H9 (cell line): ENCODE measurements around the gene TMEM202. TPM values are rescaled to one million over a fixed set of nuclear protein-coding genes. Genes with fewer than 3 reads are reported as not detected.

Source experiments
- DNase-seq: peaks from one replicate; pipeline ENCODE4 v3.0.0-alpha.2; 2017
- H2AFZ ChIP-seq: one replicate; pipeline ENCODE4 v1.6.1; 2013; ENCODE audit warnings: mild to moderate bottlenecking, low read length, control low read depth, moderate library complexity
- H2AK5ac ChIP-seq: 2 replicates; pipeline ENCODE4 v1.6.1; 2013; ENCODE audit warnings: low read length, control low read depth, mixed read lengths; ENCODE audit not compliant: insufficient read length
- H2BK120ac ChIP-seq: one replicate; pipeline ENCODE4 v1.6.1; 2013; ENCODE audit warnings: low read depth, mild to moderate bottlenecking, low read length, control low read depth, inconsistent platforms; ENCODE audit not compliant: poor library complexity, severe bottlenecking
- H2BK12ac ChIP-seq: 2 replicates; pipeline ENCODE4 v1.6.1; 2013; ENCODE audit warnings: low read length, control low read depth, mixed read lengths, low read depth; ENCODE audit not compliant: insufficient read length
- H2BK15ac ChIP-seq: 2 replicates; pipeline ENCODE4 v1.6.1; 2013; ENCODE audit warnings: low read depth, low read length, control low read depth
- H2BK20ac ChIP-seq: one replicate; pipeline ENCODE4 v1.6.1; 2013; ENCODE audit warnings: low read depth, mild to moderate bottlenecking, low read length, control low read depth, inconsistent platforms; ENCODE audit not compliant: poor library complexity, severe bottlenecking
- H2BK5ac ChIP-seq: 2 replicates; pipeline ENCODE4 v1.6.1; 2013; ENCODE audit warnings: low read length, control low read depth, mixed read lengths; ENCODE audit not compliant: insufficient read length
- H3K14ac ChIP-seq: 2 replicates; pipeline ENCODE4 v1.6.1; 2013; ENCODE audit warnings: low read length, control low read depth; ENCODE audit not compliant: insufficient read depth
- H3K18ac ChIP-seq: 2 replicates; pipeline ENCODE4 v1.6.1; 2013; ENCODE audit warnings: low read depth, mild to moderate bottlenecking, mixed read lengths, low read length, control low read depth; ENCODE audit not compliant: insufficient read length
- H3K23ac ChIP-seq: 2 replicates; pipeline ENCODE4 v1.6.1; 2013; ENCODE audit warnings: low read length, control low read depth, mixed read lengths, low read depth; ENCODE audit not compliant: insufficient read length
- H3K23me2 ChIP-seq: 2 replicates; pipeline ENCODE4 v1.6.1; 2013; ENCODE audit warnings: low read depth, mild to moderate bottlenecking, mixed read lengths, low read length, control low read depth; ENCODE audit not compliant: insufficient read length, poor library complexity, severe bottlenecking
- H3K27ac ChIP-seq: 2 replicates; pipeline ENCODE4 v1.5.1; 2013; ENCODE audit warnings: low read length, control low read depth, mixed read lengths, low read depth; ENCODE audit not compliant: insufficient read length
- H3K27me3 ChIP-seq: 2 replicates; pipeline ENCODE4 v1.6.1; 2013; ENCODE audit warnings: low read length, control low read depth, inconsistent platforms; ENCODE audit not compliant: insufficient read depth
- H3K4ac ChIP-seq: 2 replicates; pipeline ENCODE4 v1.6.1; 2013; ENCODE audit warnings: low read depth, mild to moderate bottlenecking, control low read depth, inconsistent platforms, low read length, moderate library complexity
- H3K4me1 ChIP-seq: 2 replicates; pipeline ENCODE4 v1.6.1; 2013; ENCODE audit warnings: low read length, control low read depth, inconsistent platforms; ENCODE audit not compliant: insufficient read depth
- H3K4me2 ChIP-seq: 2 replicates; pipeline ENCODE4 v1.6.1; 2013; ENCODE audit warnings: low read length, control low read depth, mixed read lengths; ENCODE audit not compliant: insufficient read length, insufficient read depth
- H3K56ac ChIP-seq: 2 replicates; pipeline ENCODE4 v1.6.1; 2013; ENCODE audit warnings: low read depth, mild to moderate bottlenecking, mixed read lengths, low read length, control low read depth; ENCODE audit not compliant: insufficient read length
- H3K79me1 ChIP-seq: 2 replicates; pipeline ENCODE4 v1.6.1; 2013; ENCODE audit warnings: low read depth, mild to moderate bottlenecking, moderate library complexity, low read length, control low read depth, inconsistent platforms; ENCODE audit not compliant: insufficient read depth, poor library complexity, severe bottlenecking
- H3K79me2 ChIP-seq: 2 replicates; pipeline ENCODE4 v1.6.1; 2013; ENCODE audit warnings: low read length, control low read depth, inconsistent platforms; ENCODE audit not compliant: insufficient read depth
- H3K9ac ChIP-seq: 2 replicates; pipeline ENCODE4 v1.6.1; 2013; ENCODE audit warnings: low read length, control low read depth, mixed read lengths; ENCODE audit not compliant: insufficient read length; ENCODE audit errors: extremely low read depth
- H3K9me3 ChIP-seq: one replicate; pipeline ENCODE4 v1.6.1; 2013; ENCODE audit warnings: low read depth, low read length, inconsistent platforms; ENCODE audit not compliant: control insufficient read depth
- H3T11ph ChIP-seq: one replicate; pipeline ENCODE4 v1.6.1; 2013; ENCODE audit warnings: mild to moderate bottlenecking, low read length, control low read depth, inconsistent platforms
- H4K20me1 ChIP-seq: one replicate; pipeline ENCODE4 v1.6.1; 2013; ENCODE audit not compliant: control insufficient read depth, insufficient read length, insufficient read depth
- H4K5ac ChIP-seq: 2 replicates; pipeline ENCODE4 v1.6.1; 2013; ENCODE audit warnings: low read depth, mild to moderate bottlenecking, mixed read lengths, low read length, control low read depth; ENCODE audit not compliant: insufficient read length
- H4K8ac ChIP-seq: replicated peaks from 2 replicates; pipeline ENCODE4 v1.6.1; 2013; ENCODE audit warnings: low read length, control low read depth, mixed read lengths, low read depth; ENCODE audit not compliant: insufficient read length
- H4K91ac ChIP-seq: 2 replicates; pipeline ENCODE4 v1.6.1; 2013; ENCODE audit warnings: low read depth, mild to moderate bottlenecking, moderate library complexity, mixed read lengths, low read length, control low read depth; ENCODE audit not compliant: insufficient read length
- H3K27ac Mint-ChIP-seq, 3 experiments: 2 replicates in 2 of 3; 3 replicates in 1 of 3; pipeline ENCODE4 v1.8.0; 2020 to 2021; ENCODE audit warnings: mixed read lengths in 3 of 3, mild to moderate bottlenecking in 1 of 3, moderate library complexity in 1 of 3
- H3K27me3 Mint-ChIP-seq: 2 replicates; pipeline ENCODE4 v1.8.0; 2021; ENCODE audit warnings: low read depth, mild to moderate bottlenecking, moderate library complexity, mixed read lengths
- H3K36me3 Mint-ChIP-seq, 3 experiments: 2 replicates in 2 of 3; 3 replicates in 1 of 3; pipeline ENCODE4 v1.8.0; 2020 to 2021; ENCODE audit warnings: low read depth in 3 of 3, mixed read lengths in 3 of 3; ENCODE audit not compliant: insufficient read depth in 1 of 3
- H3K4me1 Mint-ChIP-seq, 2 experiments: 2 replicates each; pipeline ENCODE4 v1.8.0; 2020; ENCODE audit warnings: mixed read lengths in 2 of 2
- H3K4me3 Mint-ChIP-seq, 2 experiments: 2 replicates in 1 of 2; 3 replicates in 1 of 2; pipeline ENCODE4 v1.8.0; 2020 to 2021; ENCODE audit warnings: mild to moderate bottlenecking in 2 of 2, mixed read lengths in 2 of 2, moderate library complexity in 1 of 2
- H3K9me3 Mint-ChIP-seq, 2 experiments: 2 replicates in 1 of 2; 3 replicates in 1 of 2; pipeline ENCODE4 v1.8.0; 2020; ENCODE audit warnings: mild to moderate bottlenecking in 2 of 2, mixed read lengths in 2 of 2, moderate library complexity in 1 of 2
- WGBS: extraction: QIAGEN DNeasy Blood & Tissue Kit; methylation state at CpG from one replicate; pipeline ENCODE4 v1.1.7; 2013; ENCODE audit warnings: missing lambda C conversion rate, low lambda C conversion rate, mixed read lengths; ENCODE audit not compliant: insufficient read length; ENCODE audit errors: extremely low coverage; 5-methylcytosine and 5-hydroxymethylcytosine counted together
- total RNA-seq: library from RNA; stranded (reverse); gene quantifications from 2 replicates; pipeline ENCODE4 v1.2.1, GENCODE V29; 2021
- TF ChIP-seq, protein P1 (sequence below): fragments of 200-600 bp; sonication (generic); conservative IDR thresholded peaks from 3 replicates; pipeline ENCODE4 v1.8.0; 2021; ENCODE audit warnings: antibody characterized with exemption, mild to moderate bottlenecking

TMEM202 gene
- total RNA-seq, 1 experiment from 2014 or later = not detected

DNA sequence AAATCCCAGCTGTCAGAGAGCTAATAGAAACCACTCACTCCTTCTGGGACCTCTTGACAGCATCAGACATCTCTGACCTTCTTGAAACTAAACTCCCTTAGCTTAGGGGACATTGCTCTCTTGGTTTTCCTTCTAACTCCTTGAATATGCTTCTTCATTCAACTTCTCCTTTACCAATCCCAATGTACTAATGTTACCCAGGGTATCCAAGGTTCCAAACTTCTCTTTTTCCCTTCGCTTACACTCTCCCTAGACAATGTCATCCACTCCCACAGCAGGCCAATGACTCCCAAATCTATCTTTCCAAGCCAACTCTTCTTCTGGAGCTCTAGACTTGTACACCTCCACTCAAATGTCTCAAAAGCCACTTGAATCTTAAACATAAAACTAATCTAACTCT lies 36.9 kb upstream of the TMEM202 start:
- Histone ChIP-seq H2AK5ac (no peak overlapping the region), H4K91ac (no peak overlapping the region), H3K4me2 (no peak overlapping the region), H2BK120ac (no peak overlapping the region), H4K20me1 (no peaks in the 10 kb centered on the region), H3K4ac (no peak overlapping the region), H4K5ac (no peak overlapping the region), H3K27me3 (no peaks in the 10 kb centered on the region), H3T11ph (no peak overlapping the region), H2BK5ac (no peak overlapping the region), H2BK15ac (no peak overlapping the region), H3K14ac (no peak overlapping the region), H3K79me2 (no peaks in the 10 kb centered on the region), H4K8ac (no peak overlapping the region), H2BK12ac (no peak overlapping the region), H3K23ac (no peak overlapping the region), H2BK20ac (no peak overlapping the region), H3K9me3 (no peaks in the 10 kb centered on the region), H3K9ac (no peak overlapping the region), H3K18ac (no peak overlapping the region), H3K79me1 (no peaks in the 10 kb centered on the region), H3K23me2 (no peaks in the 10 kb centered on the region), H3K27ac (no peak overlapping the region), H3K56ac (no peak overlapping the region), H2AFZ (no peak overlapping the region), H3K4me1 (no peaks in the 10 kb centered on the region)
- DNase-seq = no peak
- H3K4me3 Mint-ChIP-seq = no peak overlapping the region
- H3K27ac Mint-ChIP-seq = no peak overlapping the region
- H3K9me3 Mint-ChIP-seq = no peaks in the 10 kb centered on the region
- WGBS = no CpG with 5 or more reads among the region's 1 CpG
- no peaks in the 10 kb centered on the region; a peak in 1 of 7 replicates for H3K36me3 Mint-ChIP-seq
- TF ChIP-seq, protein P1, sequence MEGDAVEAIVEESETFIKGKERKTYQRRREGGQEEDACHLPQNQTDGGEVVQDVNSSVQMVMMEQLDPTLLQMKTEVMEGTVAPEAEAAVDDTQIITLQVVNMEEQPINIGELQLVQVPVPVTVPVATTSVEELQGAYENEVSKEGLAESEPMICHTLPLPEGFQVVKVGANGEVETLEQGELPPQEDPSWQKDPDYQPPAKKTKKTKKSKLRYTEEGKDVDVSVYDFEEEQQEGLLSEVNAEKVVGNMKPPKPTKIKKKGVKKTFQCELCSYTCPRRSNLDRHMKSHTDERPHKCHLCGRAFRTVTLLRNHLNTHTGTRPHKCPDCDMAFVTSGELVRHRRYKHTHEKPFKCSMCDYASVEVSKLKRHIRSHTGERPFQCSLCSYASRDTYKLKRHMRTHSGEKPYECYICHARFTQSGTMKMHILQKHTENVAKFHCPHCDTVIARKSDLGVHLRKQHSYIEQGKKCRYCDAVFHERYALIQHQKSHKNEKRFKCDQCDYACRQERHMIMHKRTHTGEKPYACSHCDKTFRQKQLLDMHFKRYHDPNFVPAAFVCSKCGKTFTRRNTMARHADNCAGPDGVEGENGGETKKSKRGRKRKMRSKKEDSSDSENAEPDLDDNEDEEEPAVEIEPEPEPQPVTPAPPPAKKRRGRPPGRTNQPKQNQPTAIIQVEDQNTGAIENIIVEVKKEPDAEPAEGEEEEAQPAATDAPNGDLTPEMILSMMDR = no peak
- H3K4me1 Mint-ChIP-seq = no peaks in the 10 kb centered on the region
- no peaks in the 10 kb centered on the region for H3K27me3 Mint-ChIP-seq
